ENCODE results near the gene BOC.

- TF ChIP-seq CTCF (conservative IDR thresholded peaks at IDR 0.05) (no peak), ZFX (IDR thresholded peaks at IDR 0.05) (no peak)
Observed at GRCh38 chr3:113253702-113254101, 42.3 kb downstream of the BOC start.
